IPS DF 6.9 (cell line): ENCODE data around the gene SCFD2.

Source experiments
- DNase-seq: peaks from one replicate; pipeline ENCODE4 v3.0.0-alpha.2; 2013; ENCODE audit warnings: low read depth, low spot score
- H3K27ac ChIP-seq: one replicate; pipeline ENCODE4 v1.5.1; 2013; ENCODE audit warnings: low read length, control low read depth
- H3K27me3 ChIP-seq: 2 replicates; pipeline ENCODE4 v1.6.1; 2013; ENCODE audit warnings: mild to moderate bottlenecking, low read length; ENCODE audit not compliant: control insufficient read depth, insufficient read depth
- H3K36me3 ChIP-seq: 2 replicates; pipeline ENCODE4 v1.6.1; 2013; ENCODE audit warnings: low read length; ENCODE audit not compliant: control insufficient read depth, insufficient read depth
- H3K4me1 ChIP-seq: 2 replicates; pipeline ENCODE4 v1.6.1; 2013; ENCODE audit warnings: low read length; ENCODE audit not compliant: control insufficient read depth, insufficient read depth
- H3K4me3 ChIP-seq: 2 replicates; pipeline ENCODE4 v1.5.1; 2013; ENCODE audit warnings: mild to moderate bottlenecking, low read length
- H3K9me3 ChIP-seq: 2 replicates; pipeline ENCODE4 v1.6.1; 2013; ENCODE audit warnings: low read length, inconsistent platforms; ENCODE audit not compliant: control insufficient read depth, insufficient read depth
- WGBS: extraction: QIAGEN DNeasy Blood & Tissue Kit; methylation state at CpG from one replicate; pipeline ENCODE4 v1.1.7; 2013; ENCODE audit warnings: mixed read lengths, missing lambda C conversion rate; ENCODE audit not compliant: insufficient read length, insufficient coverage; 5-methylcytosine and 5-hydroxymethylcytosine counted together

SCFD2 gene

GRCh38 chr4:52823702-52824092 lies 542.2 kb downstream of the SCFD2 start:
- Histone ChIP-seq H3K9me3 (no peaks in the 10 kb centered on the region), H3K36me3 (no peaks in the 10 kb centered on the region), H3K4me1 (no peaks in the 10 kb centered on the region), H3K27me3 (no peaks in the 10 kb centered on the region), H3K4me3 (no peak overlapping the region), H3K27ac (no peak overlapping the region)
- no CpG with 5 or more reads among the region's 1 CpG for WGBS
- DNase-seq: no peak
